WTC11 (cell line): Measurements from ENCODE around the gene HCN1.

Experiments
- CTCF ChIP-seq: fragments of 200-600 bp; IDR thresholded peaks from 2 replicates; pipeline ENCODE4 v1.8.0; 2022; ENCODE audit warnings: antibody characterized with exemption
- TF ChIP-seq, protein P1 (sequence below): sonication (generic); formaldehyde crosslinking; IDR thresholded peaks from 2 replicates; pipeline ENCODE4 v1.8.0; 2022; ENCODE audit warnings: mild to moderate bottlenecking, missing genetic modification reagents

DNA sequence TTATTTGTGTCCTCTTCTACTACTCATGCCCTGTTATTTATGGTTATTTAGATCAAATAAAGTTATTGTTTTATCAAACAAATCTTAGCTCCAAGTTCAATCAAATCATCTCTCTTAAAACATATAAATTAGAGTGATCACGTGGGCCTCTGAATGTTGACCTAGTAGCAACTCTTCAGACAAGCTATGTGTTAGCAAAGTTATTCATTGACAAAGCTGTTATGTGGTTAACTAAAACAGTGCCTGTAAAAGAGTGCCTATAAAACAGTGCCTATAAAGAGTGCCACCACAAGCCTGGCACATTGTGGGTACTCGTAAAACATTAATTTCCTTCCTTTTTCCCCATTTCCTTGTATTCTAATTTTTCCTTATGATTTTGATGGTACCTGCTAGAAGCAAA is 421.9 kb downstream of the HCN1 start:
- TF ChIP-seq CTCF = no peak
- TF ChIP-seq, protein P1, sequence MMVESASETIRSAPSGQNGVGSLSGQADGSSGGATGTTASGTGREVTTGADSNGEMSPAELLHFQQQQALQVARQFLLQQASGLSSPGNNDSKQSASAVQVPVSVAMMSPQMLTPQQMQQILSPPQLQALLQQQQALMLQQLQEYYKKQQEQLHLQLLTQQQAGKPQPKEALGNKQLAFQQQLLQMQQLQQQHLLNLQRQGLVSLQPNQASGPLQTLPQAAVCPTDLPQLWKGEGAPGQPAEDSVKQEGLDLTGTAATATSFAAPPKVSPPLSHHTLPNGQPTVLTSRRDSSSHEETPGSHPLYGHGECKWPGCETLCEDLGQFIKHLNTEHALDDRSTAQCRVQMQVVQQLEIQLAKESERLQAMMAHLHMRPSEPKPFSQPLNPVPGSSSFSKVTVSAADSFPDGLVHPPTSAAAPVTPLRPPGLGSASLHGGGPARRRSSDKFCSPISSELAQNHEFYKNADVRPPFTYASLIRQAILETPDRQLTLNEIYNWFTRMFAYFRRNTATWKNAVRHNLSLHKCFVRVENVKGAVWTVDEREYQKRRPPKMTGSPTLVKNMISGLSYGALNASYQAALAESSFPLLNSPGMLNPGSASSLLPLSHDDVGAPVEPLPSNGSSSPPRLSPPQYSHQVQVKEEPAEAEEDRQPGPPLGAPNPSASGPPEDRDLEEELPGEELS (CRISPR knock-in tag) = no peak
